Fibroblast of lung (primary cell): ENCODE results near the gene SYNE1.
"Not testable (repeated sequence)": the region's sequence is repeated elsewhere in the genome, so short reads cannot be mapped to it uniquely, and the experiment has no call there.

Experiments
- EZH2 ChIP-seq: IDR thresholded peaks from 2 replicates; pipeline ENCODE4 v1.5.1; 2012; ENCODE audit warnings: low read length, control low read depth, mild to moderate bottlenecking; ENCODE audit errors: missing control alignments
- TF ChIP-seq, protein P1 (sequence below), 2 donors: IDR thresholded peaks in 1 of 2; conservative IDR thresholded peaks in 1 of 2; 1 replicate in 1 of 2; 2 replicates in 1 of 2; pipeline ENCODE4 v1.5.1; 2011 to 2012; ENCODE audit warnings: low read length in 2 of 2, control low read depth in 1 of 2, inconsistent platforms in 1 of 2, low read depth in 1 of 2, mild to moderate bottlenecking in 1 of 2

DNA sequence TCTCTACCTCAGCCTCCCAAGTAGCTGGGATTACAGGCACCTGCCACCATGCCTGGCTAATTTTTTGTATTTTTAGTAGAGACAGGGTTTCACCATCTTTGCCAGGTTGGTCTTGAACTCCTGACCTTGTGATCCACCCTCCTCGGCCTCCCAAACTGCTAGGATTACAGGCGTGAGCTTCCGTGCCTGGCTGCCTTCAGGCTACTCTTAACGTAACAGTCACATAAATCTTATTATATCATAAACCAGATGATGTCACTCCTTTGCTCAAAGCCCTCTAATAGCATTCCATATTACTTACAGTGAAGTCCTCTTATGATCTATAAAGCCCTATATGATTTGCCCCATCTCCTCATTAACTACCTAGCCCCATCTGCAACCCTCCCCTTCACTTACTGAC is 9.6 kb upstream of the SYNE1 start:
- TF ChIP-seq, protein P1, sequence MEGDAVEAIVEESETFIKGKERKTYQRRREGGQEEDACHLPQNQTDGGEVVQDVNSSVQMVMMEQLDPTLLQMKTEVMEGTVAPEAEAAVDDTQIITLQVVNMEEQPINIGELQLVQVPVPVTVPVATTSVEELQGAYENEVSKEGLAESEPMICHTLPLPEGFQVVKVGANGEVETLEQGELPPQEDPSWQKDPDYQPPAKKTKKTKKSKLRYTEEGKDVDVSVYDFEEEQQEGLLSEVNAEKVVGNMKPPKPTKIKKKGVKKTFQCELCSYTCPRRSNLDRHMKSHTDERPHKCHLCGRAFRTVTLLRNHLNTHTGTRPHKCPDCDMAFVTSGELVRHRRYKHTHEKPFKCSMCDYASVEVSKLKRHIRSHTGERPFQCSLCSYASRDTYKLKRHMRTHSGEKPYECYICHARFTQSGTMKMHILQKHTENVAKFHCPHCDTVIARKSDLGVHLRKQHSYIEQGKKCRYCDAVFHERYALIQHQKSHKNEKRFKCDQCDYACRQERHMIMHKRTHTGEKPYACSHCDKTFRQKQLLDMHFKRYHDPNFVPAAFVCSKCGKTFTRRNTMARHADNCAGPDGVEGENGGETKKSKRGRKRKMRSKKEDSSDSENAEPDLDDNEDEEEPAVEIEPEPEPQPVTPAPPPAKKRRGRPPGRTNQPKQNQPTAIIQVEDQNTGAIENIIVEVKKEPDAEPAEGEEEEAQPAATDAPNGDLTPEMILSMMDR (conservative IDR thresholded peaks at IDR 0.05 in 1 of 2, IDR thresholded peaks at IDR 0.05 in 1 of 2; ENCODE audit: low read depth in 1 of 2, low read length in 2 of 2) = not testable (repeated sequence)
- not testable (repeated sequence) for TF ChIP-seq EZH2
